Peyer's patch (tissue), 4 donors: ENCODE measurements around the gene ARSI. TPM values are rescaled to one million over a fixed set of nuclear protein-coding genes. Genes with fewer than 3 reads are reported as not detected.

Source experiments
- DNase-seq, 3 donors: peaks; one replicate each; pipeline ENCODE4 v3.0.0-alpha.2; 2017 to 2019
- H3K27ac ChIP-seq, 4 donors: fragments of 200-600 bp; sonication (generic); one replicate each; pipeline ENCODE4 v1.5.1; 2016 to 2019
- H3K27me3 ChIP-seq, 2 donors: fragments of 200-600 bp; sonication (generic); one replicate each; pipeline ENCODE4 v1.5.1; 2019
- H3K36me3 ChIP-seq, 3 donors: fragments of 200-600 bp; sonication (generic); one replicate each; pipeline ENCODE4 v1.5.1; 2016 to 2019
- H3K4me1 ChIP-seq, 4 donors: fragments of 200-600 bp; sonication (generic); one replicate each; pipeline ENCODE4 v1.5.1; 2016 to 2019
- H3K4me3 ChIP-seq, 4 donors: fragments of 200-600 bp; sonication (generic); 1 replicate in 3 of 4; 2 replicates in 1 of 4; pipeline ENCODE4 v1.5.1; 2016 to 2019; ENCODE audit warnings: mild to moderate bottlenecking in 1 of 4
- H3K9me3 ChIP-seq, 4 donors: fragments of 200-600 bp; sonication (generic); one replicate each; pipeline ENCODE4 v1.5.1; 2016 to 2019; ENCODE audit warnings: mild to moderate bottlenecking in 1 of 4
- CTCF ChIP-seq, 6 experiments: fragments of 450-650 bp in 4 of 6; fragments of 200-600 bp in 2 of 6; sonication (generic) in 1 of 6; IDR thresholded peaks; one replicate each; pipeline ENCODE4 v1.5.1; 2017 to 2019; ENCODE audit warnings: antibody characterized with exemption in 6 of 6, mild to moderate bottlenecking in 3 of 6, moderate library complexity in 1 of 6
- POLR2A ChIP-seq, 2 donors: fragments of 450-650 bp; IDR thresholded peaks; one replicate each; pipeline ENCODE4 v1.5.1; 2017; ENCODE audit warnings: antibody characterized with exemption in 2 of 2, mild to moderate bottlenecking in 2 of 2, moderate library complexity in 2 of 2
- total RNA-seq, 4 donors: library from RNA; depleted of rRNA; stranded (reverse); fragments of >200 nt; gene quantifications; one replicate each; pipeline ENCODE4 v1.1.0, GENCODE V29; 2016

ARSI gene
- total RNA-seq, 4 donors from 2014 or later = not detected

- Histone ChIP-seq H3K9me3 (no peaks in the 10 kb centered on the region), H3K4me3 (no peak overlapping the region), H3K27ac (no peak overlapping the region), H3K36me3 (no peaks in the 10 kb centered on the region), H3K4me1 (no peaks in the 10 kb centered on the region), H3K27me3 (no peaks in the 10 kb centered on the region)
- no peak for DNase-seq
- TF ChIP-seq CTCF (IDR thresholded peaks at IDR 0.05) (no peak), POLR2A (IDR thresholded peaks at IDR 0.05) (no peak)
These were observed 7.5 kb upstream of the ARSI start for GRCh38 chr5:150310246-150310645.

- Histone ChIP-seq H3K4me1 (no peaks in the 10 kb centered on the region), H3K4me3 (no peak overlapping the region), H3K27ac (no peak overlapping the region), H3K9me3 (no peaks in the 10 kb centered on the region), H3K36me3 (no peaks in the 10 kb centered on the region), H3K27me3 (no peaks in the 10 kb centered on the region)
- DNase-seq = no peak
- TF ChIP-seq CTCF (IDR thresholded peaks at IDR 0.05) (no peak), POLR2A (IDR thresholded peaks at IDR 0.05) (no peak)
These were observed 7.2 kb upstream of the ARSI start for GRCh38 chr5:150309886-150310239.

GRCh38 chr5:150309101-150309885 lies 6.6 kb upstream of the ARSI start:
- no peaks in the 10 kb centered on the region for H3K4me1 ChIP-seq
- H3K36me3 ChIP-seq = no peaks in the 10 kb centered on the region
- H3K9me3 ChIP-seq = no peaks in the 10 kb centered on the region
- H3K4me3 ChIP-seq = no peak overlapping the region
- no peak overlapping the region for H3K27ac ChIP-seq
- no peaks in the 10 kb centered on the region for H3K27me3 ChIP-seq
- no peak for DNase-seq
- TF ChIP-seq CTCF (IDR thresholded peaks at IDR 0.05) (no peak), POLR2A (IDR thresholded peaks at IDR 0.05) (no peak)

- TF ChIP-seq POLR2A (IDR thresholded peaks at IDR 0.05) (no peak), CTCF (IDR thresholded peaks at IDR 0.05) (no peak)
- H3K4me1 ChIP-seq = peaks cover 0 to 6% (median 0%) of the 10 kb centered on the region in 4 donors
- no peaks in the 10 kb centered on the region for H3K9me3 ChIP-seq
- H3K4me3 ChIP-seq = no peak overlapping the region
- H3K27me3 ChIP-seq = no peaks in the 10 kb centered on the region
- H3K27ac ChIP-seq = no peak overlapping the region
- no peak for DNase-seq
- no peaks in the 10 kb centered on the region for H3K36me3 ChIP-seq
These were observed 5.1 kb upstream of the ARSI start for GRCh38 chr5:150307617-150308426.

GRCh38 chr5:150306775-150307174 lies 4.1 kb upstream of the ARSI start:
- H3K36me3 ChIP-seq = no peaks in the 10 kb centered on the region
- TF ChIP-seq POLR2A (IDR thresholded peaks at IDR 0.05) (no peak), CTCF (IDR thresholded peaks at IDR 0.05) (no peak)
- H3K27me3 ChIP-seq = no peaks in the 10 kb centered on the region
- no peaks in the 10 kb centered on the region for H3K9me3 ChIP-seq
- no peak overlapping the region for H3K4me3 ChIP-seq
- no peak for DNase-seq
- H3K4me1 ChIP-seq = peaks cover 0 to 7% (median 3%) of the 10 kb centered on the region in 4 donors
- H3K27ac ChIP-seq = no peak overlapping the region
